Neural progenitor cell (in vitro differentiated cells): ENCODE measurements around the gene MYO7B. TPM values are rescaled to one million over a fixed set of nuclear protein-coding genes. Genes with fewer than 3 reads are reported as not detected.

Source experiments
- DNase-seq: peaks from one replicate; pipeline ENCODE4 v3.0.0-alpha.2; 2016; ENCODE audit warnings: low spot score
- H2AFZ ChIP-seq: fragments of 200-600 bp; sonication (generic); replicated peaks from 2 replicates; pipeline ENCODE4 v1.6.1; 2016; ENCODE audit warnings: antibody characterized with exemption
- H3F3A ChIP-seq: fragments of 200-600 bp; sonication (generic); 2 replicates; pipeline ENCODE4 v1.6.1; 2016; ENCODE audit warnings: antibody characterized with exemption, low read depth
- H3K27ac ChIP-seq: fragments of 200-600 bp; sonication (generic); 2 replicates; pipeline ENCODE4 v1.5.1; 2016; ENCODE audit warnings: mild to moderate bottlenecking
- H3K27me3 ChIP-seq: fragments of 200-600 bp; sonication (generic); 2 replicates; pipeline ENCODE4 v1.6.1; 2016; ENCODE audit warnings: mild to moderate bottlenecking, moderate library complexity
- H3K36me3 ChIP-seq: fragments of 200-600 bp; sonication (generic); 2 replicates; pipeline ENCODE4 v1.5.1; 2016
- H3K4me1 ChIP-seq: fragments of 200-600 bp; sonication (generic); 2 replicates; pipeline ENCODE4 v1.6.1; 2016; ENCODE audit warnings: mixed run types
- H3K4me2 ChIP-seq: fragments of 200-600 bp; sonication (generic); 2 replicates; pipeline ENCODE4 v1.6.1; 2016
- H3K4me3 ChIP-seq: fragments of 200-600 bp; sonication (generic); 2 replicates; pipeline ENCODE4 v1.5.1; 2016
- H3K79me2 ChIP-seq: fragments of 200-600 bp; sonication (generic); 2 replicates; pipeline ENCODE4 v1.6.1; 2016; ENCODE audit warnings: low read depth
- H3K9ac ChIP-seq: fragments of 200-600 bp; sonication (generic); 2 replicates; pipeline ENCODE4 v1.6.1; 2016
- H3K9me3 ChIP-seq: fragments of 200-600 bp; sonication (generic); 2 replicates; pipeline ENCODE4 v1.5.1; 2016; ENCODE audit warnings: low read depth
- H4K20me1 ChIP-seq: fragments of 200-600 bp; sonication (generic); 2 replicates; pipeline ENCODE4 v1.6.1; 2016; ENCODE audit warnings: low read depth
- H3K27ac Mint-ChIP-seq: 3 replicates; pipeline ENCODE4 v1.8.0; 2021; ENCODE audit warnings: mixed read lengths
- H3K27me3 Mint-ChIP-seq: 2 replicates; pipeline ENCODE4 v1.8.0; 2022; ENCODE audit warnings: low read depth, mild to moderate bottlenecking, inconsistent platforms, moderate library complexity, mixed read lengths; ENCODE audit not compliant: insufficient read depth
- H3K36me3 Mint-ChIP-seq: 3 replicates; pipeline ENCODE4 v1.8.0; 2021; ENCODE audit warnings: mixed read lengths
- H3K4me1 Mint-ChIP-seq: 3 replicates; pipeline ENCODE4 v1.8.0; 2021; ENCODE audit warnings: mixed read lengths
- H3K4me3 Mint-ChIP-seq: 3 replicates; pipeline ENCODE4 v1.8.0; 2021; ENCODE audit warnings: mild to moderate bottlenecking, moderate library complexity, mixed read lengths
- H3K9me3 Mint-ChIP-seq: 3 replicates; pipeline ENCODE4 v1.8.0; 2020; ENCODE audit warnings: mixed read lengths
- EZH2 ChIP-seq: fragments of 200-600 bp; sonication (generic); IDR thresholded peaks from 2 replicates; pipeline ENCODE4 v1.6.1; 2017; ENCODE audit warnings: antibody characterized with exemption, mild to moderate bottlenecking, moderate library complexity
- EZH2phosphoT487 ChIP-seq: fragments of 200-600 bp; sonication (generic); IDR thresholded peaks from 2 replicates; pipeline ENCODE4 v1.6.1; 2017; ENCODE audit warnings: antibody characterized with exemption
- total RNA-seq: library from RNA; depleted of rRNA; stranded (reverse); fragments of >200 nt; gene quantifications from 2 replicates; pipeline ENCODE4 v1.2.3, GENCODE V29; 2015; ENCODE audit warnings: low replicate concordance
- TF ChIP-seq, protein P1 (sequence below): fragments of 200-600 bp; sonication (generic); IDR thresholded peaks from 2 replicates; pipeline ENCODE4 v1.5.1; 2017; ENCODE audit warnings: antibody characterized with exemption, mild to moderate bottlenecking

The MYO7B gene
- total RNA-seq, 1 donor from 2014 or later, result not detected

DNA sequence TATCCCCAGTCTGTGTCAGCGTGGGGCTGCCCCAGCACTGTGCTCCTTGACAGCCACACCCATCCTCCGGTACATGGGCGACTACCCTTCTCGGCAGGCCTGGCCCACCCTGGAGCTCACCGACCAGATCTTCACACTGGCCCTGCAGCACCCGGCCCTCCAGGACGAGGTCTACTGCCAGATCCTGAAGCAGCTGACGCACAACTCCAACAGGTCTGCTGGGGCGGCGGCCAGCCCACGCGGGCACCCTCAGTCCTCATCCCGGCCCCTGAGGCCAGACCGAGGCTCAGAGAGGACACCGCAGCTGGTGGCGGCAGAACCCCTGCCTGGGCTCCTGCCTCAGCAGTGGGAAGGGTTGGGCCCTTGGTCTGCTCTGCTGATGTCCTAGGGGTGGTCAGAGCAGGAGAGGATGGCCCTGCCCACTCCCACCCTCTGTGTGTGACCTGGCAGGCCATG lies 96.1 kb downstream of the MYO7B start:
- Histone ChIP-seq H3K4me2 (no peak overlapping the region), H2AFZ (no peak overlapping the region), H3K4me3 (no peak overlapping the region), H3K27me3 (no peaks in the 10 kb centered on the region), H3K36me3 (no peaks in the 10 kb centered on the region), H3K27ac (no peak overlapping the region), H3K9me3 (no peaks in the 10 kb centered on the region), H3K9ac (no peak overlapping the region), H3K79me2 (no peaks in the 10 kb centered on the region), H3F3A (no peaks in the 10 kb centered on the region), H3K4me1 (no peaks in the 10 kb centered on the region), H4K20me1 (no peaks in the 10 kb centered on the region)
- TF ChIP-seq EZH2phosphoT487, result no peak
- TF ChIP-seq EZH2, result no peak
- TF ChIP-seq, protein P1, sequence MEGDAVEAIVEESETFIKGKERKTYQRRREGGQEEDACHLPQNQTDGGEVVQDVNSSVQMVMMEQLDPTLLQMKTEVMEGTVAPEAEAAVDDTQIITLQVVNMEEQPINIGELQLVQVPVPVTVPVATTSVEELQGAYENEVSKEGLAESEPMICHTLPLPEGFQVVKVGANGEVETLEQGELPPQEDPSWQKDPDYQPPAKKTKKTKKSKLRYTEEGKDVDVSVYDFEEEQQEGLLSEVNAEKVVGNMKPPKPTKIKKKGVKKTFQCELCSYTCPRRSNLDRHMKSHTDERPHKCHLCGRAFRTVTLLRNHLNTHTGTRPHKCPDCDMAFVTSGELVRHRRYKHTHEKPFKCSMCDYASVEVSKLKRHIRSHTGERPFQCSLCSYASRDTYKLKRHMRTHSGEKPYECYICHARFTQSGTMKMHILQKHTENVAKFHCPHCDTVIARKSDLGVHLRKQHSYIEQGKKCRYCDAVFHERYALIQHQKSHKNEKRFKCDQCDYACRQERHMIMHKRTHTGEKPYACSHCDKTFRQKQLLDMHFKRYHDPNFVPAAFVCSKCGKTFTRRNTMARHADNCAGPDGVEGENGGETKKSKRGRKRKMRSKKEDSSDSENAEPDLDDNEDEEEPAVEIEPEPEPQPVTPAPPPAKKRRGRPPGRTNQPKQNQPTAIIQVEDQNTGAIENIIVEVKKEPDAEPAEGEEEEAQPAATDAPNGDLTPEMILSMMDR, result no peak
- H3K9me3 Mint-ChIP-seq, result no peaks in the 10 kb centered on the region
- H3K27ac Mint-ChIP-seq, result peak overlapping the region; percentile 42
- H3K27me3 Mint-ChIP-seq, result peaks cover 2% of the 10 kb centered on the region
- DNase-seq, result no peak
- no peaks in the 10 kb centered on the region for H3K36me3 Mint-ChIP-seq
- no peak overlapping the region for H3K4me3 Mint-ChIP-seq
- H3K4me1 Mint-ChIP-seq, result no peaks in the 10 kb centered on the region

DNA sequence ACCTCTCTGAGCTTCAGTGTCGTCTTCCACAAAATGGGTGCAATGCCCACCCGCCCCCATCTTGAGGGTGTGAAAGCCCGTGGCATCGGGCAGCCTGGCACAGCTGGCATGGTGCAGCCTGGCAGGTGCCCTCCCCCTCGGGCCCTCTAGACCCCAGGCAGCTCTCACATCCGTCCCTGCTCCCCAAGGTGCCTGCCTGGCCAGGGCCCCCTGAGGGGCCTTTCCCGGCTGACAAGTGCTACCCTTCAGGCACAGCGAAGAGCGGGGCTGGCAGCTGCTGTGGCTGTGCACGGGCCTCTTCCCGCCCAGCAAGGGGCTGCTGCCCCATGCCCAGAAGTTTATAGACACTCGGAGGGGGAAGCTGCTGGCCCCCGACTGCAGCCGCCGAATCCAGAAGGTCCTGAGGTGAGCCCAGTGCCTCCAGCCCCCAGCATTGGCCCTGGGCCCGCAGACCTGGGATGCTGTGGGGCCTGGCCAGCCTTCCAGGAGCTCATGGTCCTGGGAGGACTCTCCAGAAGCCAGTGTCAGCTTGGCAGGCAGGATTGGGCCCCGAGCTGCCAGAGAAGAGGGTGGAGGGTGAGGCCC lies 96.6 kb downstream of the MYO7B start:
- Histone ChIP-seq H3K36me3 (no peaks in the 10 kb centered on the region), H3K27me3 (no peaks in the 10 kb centered on the region), H3K9me3 (no peaks in the 10 kb centered on the region), H3F3A (no peaks in the 10 kb centered on the region), H3K4me1 (no peaks in the 10 kb centered on the region), H2AFZ (no peak overlapping the region), H3K9ac (no peak overlapping the region), H3K27ac (no peak overlapping the region), H3K4me2 (no peak overlapping the region), H3K4me3 (no peak overlapping the region), H3K79me2 (no peaks in the 10 kb centered on the region), H4K20me1 (no peaks in the 10 kb centered on the region)
- H3K27me3 Mint-ChIP-seq, result peaks cover 2% of the 10 kb centered on the region
- no peaks in the 10 kb centered on the region for H3K9me3 Mint-ChIP-seq
- H3K4me3 Mint-ChIP-seq, result no peak overlapping the region
- no peak for DNase-seq
- TF ChIP-seq EZH2phosphoT487, result no peak
- no peak for TF ChIP-seq EZH2
- TF ChIP-seq, protein P1, result no peak
- no peaks in the 10 kb centered on the region for H3K4me1 Mint-ChIP-seq
- no peak overlapping the region for H3K27ac Mint-ChIP-seq
- no peaks in the 10 kb centered on the region for H3K36me3 Mint-ChIP-seq

DNA sequence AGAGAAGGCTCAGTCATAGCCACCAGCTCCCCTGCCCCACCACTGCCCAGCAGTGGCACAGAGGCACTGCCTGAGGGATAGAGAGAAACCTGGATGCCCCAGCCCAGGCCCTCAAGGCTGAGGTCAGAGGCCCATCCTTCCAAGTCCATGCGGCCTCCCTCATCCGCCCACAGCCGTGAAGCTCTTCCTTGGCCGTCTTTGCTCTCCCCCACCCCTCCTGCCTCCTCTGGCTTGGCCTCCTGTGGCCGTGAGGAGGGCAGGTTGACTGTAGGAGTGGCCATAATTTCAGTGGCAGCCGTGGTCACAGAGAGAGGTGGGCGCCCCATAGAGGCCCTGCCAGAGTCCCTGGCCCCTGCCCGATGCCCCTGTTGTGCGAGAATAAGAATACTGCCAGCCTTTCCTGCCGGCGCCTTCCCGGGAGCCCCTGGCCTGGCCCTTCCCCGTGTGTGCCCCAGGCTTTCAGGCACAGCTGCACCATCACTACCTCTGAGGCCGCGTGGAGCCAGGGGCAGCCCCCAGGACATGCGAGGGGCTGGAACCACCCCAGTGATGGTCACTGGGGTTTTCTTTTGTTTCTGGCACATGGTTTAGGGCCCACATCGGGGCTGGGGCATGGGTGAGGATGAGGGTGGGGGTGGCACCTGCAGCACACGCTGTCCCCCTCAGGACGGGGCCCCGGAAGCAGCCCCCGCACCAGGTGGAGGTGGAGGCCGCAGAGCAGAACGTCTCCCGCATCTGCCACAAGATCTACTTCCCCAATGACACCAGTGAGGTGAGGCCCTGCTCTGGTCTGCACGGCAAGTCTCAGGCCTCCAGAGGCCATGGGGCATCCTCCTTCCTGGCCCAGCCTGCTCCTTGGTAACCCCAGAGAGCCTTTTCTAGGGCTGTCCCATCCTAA lies 97.4 kb downstream of the MYO7B start:
- Mint-ChIP-seq H3K4me1 (peaks cover 1% of the 10 kb centered on the region), H3K36me3 (no peaks in the 10 kb centered on the region), H3K27ac (no peak overlapping the region), H3K27me3 (peaks cover 3% of the 10 kb centered on the region), H3K9me3 (no peaks in the 10 kb centered on the region), H3K4me3 (no peak overlapping the region)
- H3K27me3 ChIP-seq, result no peaks in the 10 kb centered on the region
- no peak overlapping the region for H2AFZ ChIP-seq
- H3K9me3 ChIP-seq, result no peaks in the 10 kb centered on the region
- H3F3A ChIP-seq, result no peaks in the 10 kb centered on the region
- H3K27ac ChIP-seq, result no peak overlapping the region
- no peaks in the 10 kb centered on the region for H4K20me1 ChIP-seq
- H3K4me1 ChIP-seq, result peaks cover under 1% of the 10 kb centered on the region
- no peaks in the 10 kb centered on the region for H3K79me2 ChIP-seq
- DNase-seq, result no peak
- H3K4me2 ChIP-seq, result no peak overlapping the region
- no peak for TF ChIP-seq EZH2phosphoT487
- no peak overlapping the region for H3K4me3 ChIP-seq
- H3K9ac ChIP-seq, result no peak overlapping the region
- H3K36me3 ChIP-seq, result no peaks in the 10 kb centered on the region
